Spleen (tissue), 11 donors: ENCODE measurements around the gene PDE4D. TPM values are rescaled to one million over a fixed set of nuclear protein-coding genes. Genes with fewer than 3 reads are reported as not detected.

Source experiments
- DNase-seq: peaks from one replicate; pipeline ENCODE4 v3.0.0-alpha.2; 2020
- H3K27ac ChIP-seq, 8 donors: fragments of 200-600 bp; sonication (generic) in 7 of 8; 1 replicate in 4 of 8; 2 replicates in 4 of 8; pipeline versions ENCODE4 v1.5.0 to v1.8.0; 2016 to 2021; ENCODE audit warnings: inconsistent platforms in 4 of 8, mild to moderate bottlenecking in 4 of 8, moderate library complexity in 1 of 8
- H3K27me3 ChIP-seq, 7 donors: fragments of 200-600 bp; sonication (generic) in 6 of 7; replicated peaks in 1 of 7; 1 replicate in 4 of 7; 2 replicates in 3 of 7; pipeline versions ENCODE4 v1.5.0 to v1.8.0; 2016 to 2021; ENCODE audit warnings: inconsistent platforms in 3 of 7, mild to moderate bottlenecking in 1 of 7
- H3K36me3 ChIP-seq, 6 donors: fragments of 200-600 bp; sonication (generic) in 5 of 6; 1 replicate in 4 of 6; 2 replicates in 2 of 6; pipeline versions ENCODE4 v1.5.0 to v1.8.0; 2016 to 2021; ENCODE audit warnings: inconsistent platforms in 2 of 6
- H3K4me1 ChIP-seq, 6 donors: fragments of 200-600 bp; sonication (generic) in 5 of 6; 1 replicate in 3 of 6; 2 replicates in 3 of 6; pipeline versions ENCODE4 v1.5.0 to v1.8.0; 2016 to 2021; ENCODE audit warnings: inconsistent platforms in 3 of 6
- H3K4me3 ChIP-seq, 8 donors: fragments of 200-600 bp; sonication (generic) in 7 of 8; 1 replicate in 4 of 8; 2 replicates in 4 of 8; pipeline versions ENCODE4 v1.5.0 to v1.8.0; 2016 to 2021; ENCODE audit warnings: inconsistent platforms in 4 of 8, mild to moderate bottlenecking in 4 of 8, moderate library complexity in 2 of 8
- H3K9me3 ChIP-seq, 8 donors: fragments of 200-600 bp; sonication (generic) in 7 of 8; 1 replicate in 4 of 8; 2 replicates in 4 of 8; pipeline versions ENCODE4 v1.5.0 to v1.8.0; 2016 to 2021; ENCODE audit warnings: inconsistent platforms in 4 of 8
- POLR2A ChIP-seq, 3 donors: fragments of 450-650 bp; IDR thresholded peaks; one replicate each; pipeline ENCODE4 v1.5.1; 2017; ENCODE audit warnings: antibody characterized with exemption in 3 of 3, mild to moderate bottlenecking in 1 of 3
- POLR2AphosphoS5 ChIP-seq, 3 donors: sonication (generic); formaldehyde crosslinking; IDR thresholded peaks; one replicate each; pipeline ENCODE4 v1.5.1; 2017; ENCODE audit warnings: antibody characterized with exemption in 3 of 3
- WGBS, 5 donors: extraction: QIAGEN DNeasy Blood & Tissue Kit in 3 of 5; methylation state at CpG; one replicate each; pipeline versions ENCODE4 v1.1.5 to v1.1.7; 2013 to 2018; 5-methylcytosine and 5-hydroxymethylcytosine counted together
- intact Hi-C: fragments of 100-400 bp; cut with DNase I; formaldehyde crosslinking; loops from one replicate; pipeline ENCODE4 v1.15.0; 2023; ENCODE audit warnings: low total_unique reads
- polyA plus RNA-seq, 3 donors: library from polyadenylated mRNA; stranded (reverse); fragments of 200-250 nt; gene quantifications; one replicate each; pipeline ENCODE4 v1.2.1, GENCODE V29; 2013
- total RNA-seq, 7 donors: library from RNA; depleted of rRNA in 3 of 7; stranded (reverse); fragments of >200 nt in 3 of 7; fragmentation: NEBNext Ultra II Directional in 4 of 7; extraction: Animal tissue kit (Norgen Biotek cat#: 25700) in 4 of 7; gene quantifications; one replicate each; pipeline versions ENCODE4 v1.1.0 to v1.2.1, GENCODE V29; 2016 to 2021
- TF ChIP-seq, protein P1 (sequence below), 11 experiments: fragments of 200-600 bp in 7 of 11; fragments of 450-650 bp in 4 of 11; sonication (generic) in 4 of 11; IDR thresholded peaks in 8 of 11; conservative IDR thresholded peaks in 3 of 11; 1 replicate in 7 of 11; 2 replicates in 4 of 11; pipeline versions ENCODE4 v1.4.0 to v1.8.0; 2016 to 2021; ENCODE audit warnings: antibody characterized with exemption in 11 of 11, inconsistent platforms in 4 of 11, mild to moderate bottlenecking in 1 of 11
- donor health status: healthy with polysubstance abuse.
- donor health status: DM: no; HTN: no; CAD: no; lungs with moderate emphysema.
- donor health status: DM: no; HTN: no; CAD: no.
- donor health status: Bipolar disorder and iron deficiency.
- donor health status: healthy.
- donor health status: DM: no; HTN: no; CAD: no.
- donor health status: DM: yes; HTN: yes; CAD: no.

Gene PDE4D
- total and polyA plus RNA-seq, 10 donors, result 0.88 to 51.8 (median 18.2) TPM

DNA sequence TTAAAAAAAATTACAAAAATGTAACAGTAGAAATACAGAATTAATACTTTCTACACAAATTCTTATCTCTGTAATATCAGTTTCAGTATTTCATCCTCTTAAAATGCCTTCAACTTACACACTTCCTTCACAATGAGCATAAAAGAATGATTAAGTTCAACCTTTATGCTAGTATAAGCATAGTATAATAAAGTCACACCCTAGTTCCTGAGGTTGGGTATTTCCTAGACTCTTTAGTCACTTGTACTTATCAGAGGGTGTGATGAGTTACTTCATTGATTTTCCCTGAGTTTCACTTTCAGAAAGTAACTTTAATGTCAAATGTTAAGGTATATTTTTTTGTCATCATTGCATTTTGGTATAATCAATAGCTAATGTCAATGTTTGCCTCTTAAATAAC is 302.4 kb downstream of the PDE4D start:
- no peak for DNase-seq
- no peaks in the 10 kb centered on the region for H3K27me3 ChIP-seq
- intact Hi-C loops, result no loop called here
- no peaks in the 10 kb centered on the region for H3K9me3 ChIP-seq
- H3K27ac ChIP-seq, result no peak overlapping the region
- no peak for TF ChIP-seq POLR2AphosphoS5 (IDR thresholded peaks at IDR 0.05)
- no peak for TF ChIP-seq POLR2A (IDR thresholded peaks at IDR 0.05)
- TF ChIP-seq, protein P1, sequence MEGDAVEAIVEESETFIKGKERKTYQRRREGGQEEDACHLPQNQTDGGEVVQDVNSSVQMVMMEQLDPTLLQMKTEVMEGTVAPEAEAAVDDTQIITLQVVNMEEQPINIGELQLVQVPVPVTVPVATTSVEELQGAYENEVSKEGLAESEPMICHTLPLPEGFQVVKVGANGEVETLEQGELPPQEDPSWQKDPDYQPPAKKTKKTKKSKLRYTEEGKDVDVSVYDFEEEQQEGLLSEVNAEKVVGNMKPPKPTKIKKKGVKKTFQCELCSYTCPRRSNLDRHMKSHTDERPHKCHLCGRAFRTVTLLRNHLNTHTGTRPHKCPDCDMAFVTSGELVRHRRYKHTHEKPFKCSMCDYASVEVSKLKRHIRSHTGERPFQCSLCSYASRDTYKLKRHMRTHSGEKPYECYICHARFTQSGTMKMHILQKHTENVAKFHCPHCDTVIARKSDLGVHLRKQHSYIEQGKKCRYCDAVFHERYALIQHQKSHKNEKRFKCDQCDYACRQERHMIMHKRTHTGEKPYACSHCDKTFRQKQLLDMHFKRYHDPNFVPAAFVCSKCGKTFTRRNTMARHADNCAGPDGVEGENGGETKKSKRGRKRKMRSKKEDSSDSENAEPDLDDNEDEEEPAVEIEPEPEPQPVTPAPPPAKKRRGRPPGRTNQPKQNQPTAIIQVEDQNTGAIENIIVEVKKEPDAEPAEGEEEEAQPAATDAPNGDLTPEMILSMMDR (IDR thresholded peaks at IDR 0.05 in 8 of 11, conservative IDR thresholded peaks at IDR 0.05 in 3 of 11), result no peak
- no peak overlapping the region for H3K4me3 ChIP-seq
- peaks cover 0 to 19% (median 0%) of the 10 kb centered on the region in 6 donors for H3K4me1 ChIP-seq
- no peaks in the 10 kb centered on the region for H3K36me3 ChIP-seq

DNA sequence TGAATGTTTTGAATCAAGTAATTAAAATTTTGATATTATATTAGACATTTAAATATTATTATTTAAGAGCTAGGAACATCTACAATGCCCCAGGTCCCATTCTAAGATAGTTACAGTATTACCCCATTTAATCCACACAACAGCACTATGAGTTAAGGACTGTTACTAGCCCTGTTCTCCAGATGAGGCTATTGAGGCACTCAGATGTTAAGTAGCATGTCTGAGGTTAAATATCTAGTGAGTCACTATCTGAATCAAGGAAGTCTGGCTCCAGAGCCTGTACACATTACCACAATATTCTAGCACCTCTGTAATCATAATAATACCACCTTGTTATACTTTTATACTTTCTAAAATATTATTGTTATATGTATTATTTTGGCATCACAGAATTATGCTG is 304.6 kb downstream of the PDE4D start:
- TF ChIP-seq, protein P1 (IDR thresholded peaks at IDR 0.05 in 8 of 11, conservative IDR thresholded peaks at IDR 0.05 in 3 of 11), result no peak
- TF ChIP-seq POLR2AphosphoS5 (IDR thresholded peaks at IDR 0.05) (no peak), POLR2A (IDR thresholded peaks at IDR 0.05) (no peak)
- Histone ChIP-seq H3K36me3 (no peaks in the 10 kb centered on the region), H3K4me1 (peaks cover 0 to 19% (median 0%) of the 10 kb centered on the region in 6 donors), H3K27me3 (no peaks in the 10 kb centered on the region), H3K27ac (no peak overlapping the region), H3K4me3 (no peak overlapping the region), H3K9me3 (no peaks in the 10 kb centered on the region)
- intact Hi-C loops, result no loop called here
- DNase-seq, result no peak

GRCh38 chr5:59587489-59588337 is 305.8 kb downstream of the PDE4D start:
- H3K27ac ChIP-seq, result no peak overlapping the region
- H3K9me3 ChIP-seq, result no peaks in the 10 kb centered on the region
- no peak for DNase-seq
- no peaks in the 10 kb centered on the region for H3K27me3 ChIP-seq
- TF ChIP-seq POLR2AphosphoS5 (IDR thresholded peaks at IDR 0.05) (no peak), POLR2A (IDR thresholded peaks at IDR 0.05) (no peak)
- TF ChIP-seq, protein P1 (IDR thresholded peaks at IDR 0.05 in 8 of 11, conservative IDR thresholded peaks at IDR 0.05 in 3 of 11), result no peak
- peak overlapping the region in 2 of 8 donors; percentile 22 to 35 for H3K4me3 ChIP-seq
- intact Hi-C loops, result no loop called here
- H3K4me1 ChIP-seq, result peaks cover 0 to 19% (median 0%) of the 10 kb centered on the region in 6 donors
- no peaks in the 10 kb centered on the region for H3K36me3 ChIP-seq
- 24 to 39% (median 30%) methylated on average over 17 of the region's 17 CpGs for WGBS, 5 donors

DNA sequence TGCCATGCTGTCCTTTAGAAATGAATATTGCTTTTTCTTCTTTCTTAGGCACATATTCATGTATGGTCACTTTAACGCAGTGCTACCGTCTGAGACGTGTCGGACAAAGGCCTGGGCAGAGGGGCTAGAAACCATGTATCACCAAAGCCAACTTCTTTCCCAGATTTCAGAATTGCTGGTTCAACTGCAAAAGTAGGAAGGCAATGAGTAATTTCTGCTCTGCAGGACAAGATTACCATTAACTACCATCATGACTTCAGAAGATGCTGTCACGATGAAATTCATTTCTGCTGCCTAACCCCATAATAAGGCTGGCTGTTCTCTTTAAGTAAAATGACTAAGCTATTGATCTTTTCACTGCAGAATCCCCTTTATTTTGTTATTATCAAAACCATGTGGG is 306.7 kb downstream of the PDE4D start:
- Histone ChIP-seq H3K9me3 (no peaks in the 10 kb centered on the region), H3K4me3 (peak overlapping the region in 1 of 8 donors; percentile 22), H3K27me3 (no peaks in the 10 kb centered on the region), H3K36me3 (no peaks in the 10 kb centered on the region), H3K4me1 (peaks cover 0 to 19% (median 0%) of the 10 kb centered on the region in 6 donors), H3K27ac (no peak overlapping the region)
- no peak for DNase-seq
- intact Hi-C loops, result no loop called here
- TF ChIP-seq, protein P1 (IDR thresholded peaks at IDR 0.05 in 8 of 11, conservative IDR thresholded peaks at IDR 0.05 in 3 of 11), result no peak
- TF ChIP-seq POLR2A (IDR thresholded peaks at IDR 0.05) (no peak), POLR2AphosphoS5 (IDR thresholded peaks at IDR 0.05) (no peak)
- 89 to 97% (median 92%) methylated on average over 5 of the region's 5 CpGs for WGBS, 5 donors
